HG03045 (cell line): ENCODE data around the gene PPP6R3.
"Not testable (repeated sequence)": the region's sequence is repeated elsewhere in the genome, so short reads cannot be mapped to it uniquely, and the experiment has no call there.

ENCODE experiments used
- ATAC-seq: cut with Tn5 transposase; IDR thresholded peaks from one replicate; pipeline ENCODE4 v1.9.1; 2021; ENCODE audit warnings: mild to moderate bottlenecking, moderate library complexity; ENCODE audit not compliant: unreplicated experiment

PPP6R3 gene

GRCh38 chr11:68639322-68639721 lies 178.8 kb downstream of the PPP6R3 start:
- ATAC-seq, result not testable (repeated sequence)

GRCh38 chr11:68641880-68642279 lies 181.3 kb downstream of the PPP6R3 start:
- ATAC-seq, result no peak

- ATAC-seq, result no peak
Observed at GRCh38 chr11:68643585-68643984, 183.0 kb downstream of the PPP6R3 start.

GRCh38 chr11:68646832-68647231 lies 186.3 kb downstream of the PPP6R3 start:
- no peak for ATAC-seq

GRCh38 chr11:68649851-68650555 lies 189.5 kb downstream of the PPP6R3 start:
- ATAC-seq, result no peak

GRCh38 chr11:68650801-68651200 lies 190.2 kb downstream of the PPP6R3 start:
- no peak for ATAC-seq

GRCh38 chr11:68651208-68651984 lies 190.8 kb downstream of the PPP6R3 start:
- ATAC-seq, result no peak

GRCh38 chr11:68651985-68652682 lies 191.6 kb downstream of the PPP6R3 start:
- ATAC-seq, result no peak

GRCh38 chr11:68652683-68653156 lies 192.2 kb downstream of the PPP6R3 start:
- no peak for ATAC-seq

- ATAC-seq, result no peak
Observed at GRCh38 chr11:68653486-68654430, 193.2 kb downstream of the PPP6R3 start.

GRCh38 chr11:68654978-68655377 lies 194.4 kb downstream of the PPP6R3 start:
- no peak for ATAC-seq

- no peak for ATAC-seq
Observed at GRCh38 chr11:68655406-68655805, 194.9 kb downstream of the PPP6R3 start.

- ATAC-seq, result no peak
Observed at GRCh38 chr11:68655806-68656205, 195.3 kb downstream of the PPP6R3 start.

GRCh38 chr11:68657021-68657780 lies 196.6 kb downstream of the PPP6R3 start:
- ATAC-seq, result no peak

GRCh38 chr11:68658097-68658496 lies 197.5 kb downstream of the PPP6R3 start:
- no peak for ATAC-seq

- no peak for ATAC-seq
Observed at GRCh38 chr11:68658661-68659060, 198.1 kb downstream of the PPP6R3 start.

GRCh38 chr11:68659158-68659921 lies 198.8 kb downstream of the PPP6R3 start:
- no peak for ATAC-seq

- ATAC-seq, result no peak
Observed at GRCh38 chr11:68660066-68660810, 199.7 kb downstream of the PPP6R3 start.
